NOMO-1 (cell line): Measurements from ENCODE around the gene ATP7B.
A peak's percentile ranks its signal among the peaks of the same experiment; 100 is the strongest.

Experiments used
- DNase-seq, 2 experiments: peaks; one replicate each; lab custom pipeline; 2025; ENCODE audit not compliant: unreplicated experiment in 2 of 2; lab: John Stamatoyannopoulos, UW

ATP7B gene

DNA sequence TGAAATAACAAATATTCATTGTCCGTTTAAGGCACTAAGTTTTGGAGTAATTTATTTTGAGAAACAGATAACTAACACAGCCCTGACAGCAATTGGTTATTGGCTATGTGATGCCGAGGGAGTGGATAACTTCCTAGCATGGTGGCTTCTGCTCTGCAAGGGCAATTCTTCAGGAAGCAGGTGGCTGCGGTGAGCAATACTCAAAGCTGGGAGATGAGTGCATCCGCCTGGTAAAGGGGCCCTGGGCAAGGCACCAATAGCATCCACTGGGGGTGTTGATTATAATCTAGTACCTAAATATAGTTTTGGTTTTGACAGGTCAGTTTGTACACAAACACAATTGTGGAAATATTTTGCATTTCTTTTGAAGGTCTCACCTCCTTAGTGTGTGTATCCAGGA is 108.5 kb downstream of the ATP7B start:
- DNase-seq, result no peak

DNA sequence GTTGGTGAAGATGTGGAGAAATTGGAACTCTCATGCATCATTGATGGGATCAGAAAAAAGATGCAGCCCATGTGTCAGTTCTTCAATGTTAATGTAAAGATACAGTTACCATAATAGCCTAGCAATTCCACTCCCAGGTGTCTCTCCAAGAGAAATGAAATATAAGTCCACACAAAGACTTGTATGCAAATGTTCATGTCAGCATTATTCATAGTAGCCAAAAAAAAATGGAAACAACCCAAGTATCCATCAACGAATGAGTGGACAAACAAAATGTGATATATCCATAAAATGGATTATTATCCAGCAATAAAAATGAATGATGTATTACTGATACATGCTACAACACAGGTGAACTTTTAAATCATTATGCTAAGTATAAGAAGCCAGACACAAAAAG is 110.8 kb downstream of the ATP7B start:
- no peak for DNase-seq

DNA sequence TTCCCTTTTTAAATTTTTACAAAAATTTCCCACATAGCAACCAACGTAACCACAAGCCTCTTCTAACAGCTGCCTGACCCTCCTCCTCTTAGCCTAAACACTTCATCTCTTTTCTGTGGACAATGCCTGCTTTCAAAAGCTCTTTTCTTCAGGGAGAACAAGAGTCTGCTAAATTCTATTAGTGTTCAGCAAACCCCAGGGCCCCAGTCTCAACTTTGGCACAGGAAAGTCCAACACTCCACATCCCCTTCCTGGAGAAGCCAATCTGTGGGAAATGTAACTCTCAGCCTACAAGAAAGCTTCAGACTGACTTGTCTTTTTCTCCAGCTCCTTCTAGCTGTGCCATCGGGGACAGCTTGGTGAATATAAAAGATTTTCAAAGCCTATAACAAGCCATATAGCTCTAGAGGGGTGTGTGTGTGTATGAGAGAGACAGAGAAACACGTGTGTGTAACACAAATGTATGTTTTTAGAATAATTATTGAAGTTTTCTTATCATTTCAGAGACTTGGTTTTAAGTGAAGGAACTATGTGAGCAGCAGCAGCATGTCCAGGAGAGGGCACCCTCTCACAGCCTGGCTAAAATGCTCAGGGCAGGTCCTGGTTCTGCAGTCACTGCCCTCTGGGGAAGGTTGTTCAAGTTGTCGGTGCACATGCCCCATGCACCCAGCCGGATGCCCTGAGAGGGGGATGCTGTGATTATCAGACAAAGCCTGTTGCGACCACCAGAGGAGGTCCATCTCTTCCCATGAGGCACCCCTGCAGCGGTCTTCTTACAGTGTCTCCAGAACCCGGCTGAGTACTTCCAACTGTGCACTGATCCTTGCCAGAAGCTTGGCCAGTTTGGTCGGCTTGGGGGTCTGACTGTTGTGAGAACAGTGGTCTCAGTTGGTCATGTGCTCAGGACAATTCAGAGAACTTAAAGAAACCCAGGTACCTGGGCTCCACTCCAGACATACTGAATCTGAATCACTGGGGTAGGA is 115.1 kb downstream of the ATP7B start:
- DNase-seq, result peak; percentile 1 to 55

DNA sequence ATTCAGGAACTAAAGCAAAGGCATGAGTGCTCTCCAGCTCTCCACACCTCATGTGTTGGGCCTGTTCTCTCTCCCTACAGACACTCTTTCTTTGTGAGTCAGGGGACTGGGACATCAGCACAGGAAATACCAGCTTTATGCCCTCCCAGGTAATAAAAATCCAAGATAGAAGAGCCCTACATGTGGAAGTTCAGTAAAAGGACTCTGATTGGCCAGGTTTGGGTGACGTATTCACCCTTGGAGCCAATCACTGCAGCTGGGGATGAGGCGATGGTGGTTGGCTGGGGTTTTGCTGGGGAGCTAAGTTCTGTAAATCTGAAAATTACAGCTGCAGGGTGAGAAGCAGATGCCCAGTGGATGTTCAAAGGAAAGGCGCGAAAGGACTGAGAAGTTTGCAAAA is 117.0 kb downstream of the ATP7B start:
- no peak for DNase-seq

DNA sequence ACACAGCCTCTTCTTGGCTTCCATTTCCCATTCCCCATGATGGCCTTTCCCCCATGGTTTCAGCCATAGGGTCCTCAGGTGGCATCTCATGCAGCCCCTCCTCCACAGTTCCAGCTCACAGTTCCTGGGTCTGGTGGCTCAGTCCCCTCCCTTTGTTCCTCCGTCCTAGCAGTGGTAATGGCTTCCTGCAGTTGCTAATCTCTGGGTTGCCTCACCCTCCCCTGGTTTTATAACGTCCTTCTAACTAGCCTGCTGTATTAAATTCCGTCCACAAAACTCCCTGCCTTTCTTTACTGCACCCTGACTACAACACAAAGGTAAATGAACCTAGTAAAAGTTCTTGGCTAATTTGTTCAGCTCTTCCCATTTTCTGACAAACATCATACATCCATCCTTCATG is 118.6 kb downstream of the ATP7B start:
- DNase-seq, result no peak

DNA sequence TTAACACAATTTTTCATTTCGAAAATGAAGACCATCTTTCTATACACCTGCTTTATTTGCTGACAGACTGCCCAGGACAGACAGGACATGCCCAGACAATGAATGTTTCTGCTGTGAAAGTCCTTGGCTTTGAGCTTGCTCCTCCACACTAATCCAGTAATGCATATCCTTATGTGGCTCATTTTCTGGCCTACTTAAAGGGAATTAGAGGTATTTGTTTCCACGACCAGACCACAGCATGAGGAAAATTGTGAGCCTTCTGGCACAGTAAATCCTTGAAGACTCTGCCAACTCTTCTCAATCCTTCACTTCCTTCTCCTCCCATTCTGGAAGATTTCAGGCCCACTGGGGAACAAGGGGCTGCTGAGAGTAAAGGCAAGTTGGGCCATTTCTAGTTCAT is 123.8 kb downstream of the ATP7B start:
- no peak for DNase-seq

DNA sequence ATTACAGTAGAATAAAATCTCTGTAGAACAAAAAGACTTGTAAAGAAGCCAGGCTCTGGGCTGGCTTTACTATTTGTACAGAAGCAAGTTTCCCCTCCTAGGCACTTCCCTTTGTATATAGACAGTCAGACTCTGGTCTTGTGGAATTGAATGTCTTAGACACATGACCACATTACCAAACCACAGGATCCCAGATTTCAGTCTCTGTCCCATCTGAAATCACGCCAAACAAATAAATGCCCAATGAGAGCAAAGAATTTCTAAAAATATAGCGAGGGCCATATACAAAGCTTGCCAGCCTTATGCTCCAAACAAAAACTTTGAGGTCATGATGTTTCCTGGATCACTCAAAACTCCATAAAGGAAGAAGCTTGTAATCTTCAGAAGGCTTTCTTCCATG is 125.6 kb downstream of the ATP7B start:
- no peak for DNase-seq

DNA sequence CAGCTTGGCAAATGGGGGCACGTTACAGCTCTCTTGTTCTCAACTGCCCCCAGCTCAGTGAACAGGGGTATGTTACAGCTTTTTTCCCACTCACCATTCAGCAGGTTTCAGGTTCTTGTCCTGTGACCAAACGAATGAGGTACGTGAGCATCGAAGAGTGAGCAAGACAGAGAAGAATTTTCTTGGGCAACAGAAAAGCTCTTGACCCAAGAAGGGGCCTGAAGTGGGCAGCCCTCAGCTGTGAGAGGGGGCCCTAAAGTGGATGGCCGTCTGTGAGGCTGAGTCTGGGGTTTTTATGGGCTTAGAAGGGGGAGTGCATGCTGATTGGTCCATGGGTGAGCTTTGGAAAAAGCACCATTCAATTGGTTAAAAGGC is 128.0 kb downstream of the ATP7B start:
- no peak for DNase-seq
